ENCODE data around the gene TCN2. TPM values are rescaled to one million over a fixed set of nuclear protein-coding genes. Genes with fewer than 3 reads are reported as not detected.
A peak's percentile ranks its signal among the peaks of the same experiment; 100 is the strongest.
"Not testable (repeated sequence)": the region's sequence is repeated elsewhere in the genome, so short reads cannot be mapped to it uniquely, and the experiment has no call there.

TCN2 gene
- total RNA-seq (2021; fragmentation: NEBNext Ultra II Directional; extraction: Animal tissue kit (Norgen Biotek cat#: 25700)): 1 to 10 TPM; 2.3 to 3.2 (median 2.9) TPM
- long read RNA-seq, partial matches to known transcripts: 0 of 2 reads
- long read RNA-seq, other reads (novel, unspliced or antisense): 0 of 2 reads

GRCh38 chr22:30606455-30607299, at the start of gene TCN2:
Gene TCN2 (plus strand): TSS chr22:30607174. CDS start chr22:30607332, 158 bp downstream.
- peaks cover 55% of the 10 kb centered on the region for H3K4me1 Mint-ChIP-seq (ENCODE audit: low read depth)
- DNase-seq: peak; percentile 65
- peak within 1 kb of the TSS; percentile 88 for H3K27ac Mint-ChIP-seq
- no peaks in the 10 kb centered on the region for H3K36me3 Mint-ChIP-seq (ENCODE audit: low read depth)
- peak; percentile 34 for TF ChIP-seq CTCF (IDR thresholded peaks at IDR 0.05)
- peak within 1 kb of the TSS; percentile 88 for H3K4me3 Mint-ChIP-seq
- no peaks in the 10 kb centered on the region for H3K9me3 Mint-ChIP-seq
- peaks cover 4% of the 10 kb centered on the region for H3K27me3 Mint-ChIP-seq (ENCODE audit: insufficient read depth)

- Mint-ChIP-seq H3K36me3 (ENCODE audit: low read depth) (no peaks in the 10 kb centered on the region), H3K27me3 (ENCODE audit: insufficient read depth) (peaks cover 10% of the 10 kb centered on the region), H3K27ac (no peak overlapping the region), H3K4me3 (no peak overlapping the region), H3K9me3 (no peaks in the 10 kb centered on the region), H3K4me1 (ENCODE audit: low read depth) (no peaks in the 10 kb centered on the region)
- no peak for DNase-seq
- no peak for TF ChIP-seq CTCF (IDR thresholded peaks at IDR 0.05)
Observed at GRCh38 chr22:30557243-30557642, 49.7 kb upstream of the TCN2 start.

- H3K27ac Mint-ChIP-seq: no peak overlapping the region
- no peaks in the 10 kb centered on the region for H3K4me1 Mint-ChIP-seq (ENCODE audit: low read depth)
- no peak overlapping the region for H3K4me3 Mint-ChIP-seq
- peaks cover 8% of the 10 kb centered on the region for H3K27me3 Mint-ChIP-seq (ENCODE audit: insufficient read depth)
- DNase-seq: no peak
- TF ChIP-seq CTCF (IDR thresholded peaks at IDR 0.05): no peak
- no peaks in the 10 kb centered on the region for H3K9me3 Mint-ChIP-seq
- no peaks in the 10 kb centered on the region for H3K36me3 Mint-ChIP-seq (ENCODE audit: low read depth)
Observed at GRCh38 chr22:30559889-30560288, 47.1 kb upstream of the TCN2 start.

GRCh38 chr22:30560643-30561202, 46.3 kb upstream of the TCN2 start:
- peak; percentile 12; the same call in 1 of the 2 replicates for TF ChIP-seq CTCF (IDR thresholded peaks at IDR 0.05)
- H3K36me3 Mint-ChIP-seq (ENCODE audit: low read depth); H3K4me3 Mint-ChIP-seq; H3K9me3 Mint-ChIP-seq; H3K4me1 Mint-ChIP-seq (ENCODE audit: low read depth); H3K27ac Mint-ChIP-seq; DNase-seq; H3K27me3 Mint-ChIP-seq (ENCODE audit: insufficient read depth): not testable (repeated sequence)

- DNase-seq: no peak
- TF ChIP-seq CTCF (IDR thresholded peaks at IDR 0.05): no peak
- H3K27me3 Mint-ChIP-seq (ENCODE audit: insufficient read depth): peaks cover 7% of the 10 kb centered on the region
- peaks cover 8% of the 10 kb centered on the region; the same call in 1 of the 2 replicates for H3K4me1 Mint-ChIP-seq (ENCODE audit: low read depth)
- no peak overlapping the region for H3K4me3 Mint-ChIP-seq
- no peaks in the 10 kb centered on the region for H3K9me3 Mint-ChIP-seq
- no peak overlapping the region for H3K27ac Mint-ChIP-seq
- H3K36me3 Mint-ChIP-seq (ENCODE audit: low read depth): no peaks in the 10 kb centered on the region
Observed at GRCh38 chr22:30561402-30562189, 45.4 kb upstream of the TCN2 start.
